Lung (tissue), 12 donors: ENCODE measurements around the gene B4GALT6. TPM values are rescaled to one million over a fixed set of nuclear protein-coding genes. Genes with fewer than 3 reads are reported as not detected.

Experiments
- ATAC-seq: fragments of 200-7000 bp; cut with Tn5 transposase; one replicate; pipeline ENCODE4 v1.9.1; 2020; ENCODE audit warnings: moderate number of reproducible peaks; ENCODE audit not compliant: insufficient read depth, low FRiP score
- DNase-seq, 3 donors: peaks; one replicate each; pipeline ENCODE4 v3.0.0-alpha.2; 2013 to 2017
- H3K27ac ChIP-seq, 2 donors: one replicate each; pipeline ENCODE4 v1.5.1; 2013; ENCODE audit warnings: mild to moderate bottlenecking in 2 of 2, moderate library complexity in 2 of 2, control low read depth in 1 of 2, inconsistent platforms in 1 of 2, low read depth in 1 of 2, low read length in 1 of 2
- H3K27me3 ChIP-seq, 3 donors: one replicate each; pipeline ENCODE4 v1.5.1; 2013; ENCODE audit warnings: low read length in 2 of 3; ENCODE audit not compliant: control insufficient read depth in 3 of 3, insufficient read depth in 3 of 3
- H3K36me3 ChIP-seq, 4 donors: one replicate each; pipeline ENCODE4 v1.5.1; 2013; ENCODE audit warnings: low read length in 4 of 4, mild to moderate bottlenecking in 1 of 4, moderate library complexity in 1 of 4; ENCODE audit not compliant: control insufficient read depth in 4 of 4, insufficient read depth in 4 of 4
- H3K4me1 ChIP-seq, 5 donors: one replicate each; pipeline ENCODE4 v1.5.1; 2013; ENCODE audit warnings: low read length in 5 of 5, mild to moderate bottlenecking in 2 of 5, moderate library complexity in 1 of 5; ENCODE audit not compliant: control insufficient read depth in 5 of 5, insufficient read depth in 5 of 5
- H3K4me3 ChIP-seq: one replicate; pipeline ENCODE4 v1.5.1; 2013; ENCODE audit warnings: mild to moderate bottlenecking, control low read depth, moderate library complexity
- H3K9ac ChIP-seq, 2 donors: one replicate each; pipeline ENCODE4 v1.5.1; 2013; ENCODE audit warnings: low read length in 2 of 2, control low read depth in 1 of 2; ENCODE audit not compliant: insufficient read depth in 1 of 2
- H3K9me3 ChIP-seq, 4 donors: one replicate each; pipeline ENCODE4 v1.5.1; 2013; ENCODE audit warnings: low read length in 3 of 4, mild to moderate bottlenecking in 1 of 4, moderate library complexity in 1 of 4; ENCODE audit not compliant: control insufficient read depth in 4 of 4, insufficient read depth in 3 of 4
- CTCF ChIP-seq: IDR thresholded peaks from 2 replicates; pipeline ENCODE4 v1.5.1; 2012; ENCODE audit warnings: mild to moderate bottlenecking; ENCODE audit errors: control extremely low read depth, extremely low read depth
- WGBS, 2 donors: extraction: QIAGEN DNeasy Blood & Tissue Kit; methylation state at CpG; one replicate each; pipeline ENCODE4 v1.1.7; 2013; 5-methylcytosine and 5-hydroxymethylcytosine counted together
- polyA plus RNA-seq, 2 donors: library from polyadenylated mRNA; stranded (reverse); fragments of 200-250 nt; gene quantifications; one replicate each; pipeline ENCODE4 v1.2.1, GENCODE V29; 2013
- total RNA-seq, 2 donors: library from RNA; depleted of rRNA in 1 of 2; stranded (reverse); fragments of >200 nt in 1 of 2; gene quantifications; one replicate each; pipeline ENCODE4 v1.2.1, GENCODE V29; 2014 to 2021
- donor health status: control.
- donor health status: control.
- donor health status: Bipolar disorder and iron deficiency.
- donor health status: healthy.
- donor health status: DM: yes; HTN: yes; CAD: no.

The B4GALT6 gene
- total and polyA plus RNA-seq, 4 donors: 0.86 to 7.5 (median 3.0) TPM

- no peak for TF ChIP-seq CTCF
- no peaks in the 10 kb centered on the region for H3K9me3 ChIP-seq
- no peak overlapping the region for H3K9ac ChIP-seq
- H3K36me3 ChIP-seq: no peaks in the 10 kb centered on the region
- WGBS, 2 donors: 89 to 91% methylated on average over 5 of the region's 5 CpGs
- no peak overlapping the region for H3K4me3 ChIP-seq
- no peak for ATAC-seq
- H3K27me3 ChIP-seq: no peaks in the 10 kb centered on the region
- H3K27ac ChIP-seq: no peak overlapping the region
- peaks cover 0 to 2% (median 0%) of the 10 kb centered on the region in 5 donors for H3K4me1 ChIP-seq
- DNase-seq: no peak
Measured at GRCh38 chr18:31583185-31583854, 101.1 kb downstream of the B4GALT6 start.

- ATAC-seq (peak; percentile 53), DNase-seq (peak in 1 of 3 donors; percentile 18)
- peaks cover 0 to 2% (median 0%) of the 10 kb centered on the region in 5 donors for H3K4me1 ChIP-seq
- TF ChIP-seq CTCF: no peak
- no peak overlapping the region for H3K4me3 ChIP-seq
- no peaks in the 10 kb centered on the region for H3K36me3 ChIP-seq
- WGBS, 2 donors: 22 to 36% methylated on average over 4 of the region's 4 CpGs
- no peaks in the 10 kb centered on the region for H3K27me3 ChIP-seq
- H3K9me3 ChIP-seq: peaks cover 0 to 2% (median 0%) of the 10 kb centered on the region in 4 donors
- no peak overlapping the region for H3K9ac ChIP-seq
- H3K27ac ChIP-seq: no peak overlapping the region
Measured at GRCh38 chr18:31581498-31582197, 102.7 kb downstream of the B4GALT6 start.

GRCh38 chr18:31579375-31579774 lies 105.0 kb downstream of the B4GALT6 start:
- no peak for TF ChIP-seq CTCF
- Histone ChIP-seq H3K27ac (no peak overlapping the region), H3K4me3 (no peak overlapping the region), H3K9me3 (peaks cover 0 to 2% (median 0%) of the 10 kb centered on the region in 4 donors), H3K4me1 (peaks cover 0 to 2% (median 0%) of the 10 kb centered on the region in 5 donors), H3K36me3 (no peaks in the 10 kb centered on the region), H3K9ac (no peak overlapping the region), H3K27me3 (no peaks in the 10 kb centered on the region)
- no peak for ATAC-seq
- DNase-seq: no peak
- 85 to 89% methylated on average over 2 of the region's 2 CpGs for WGBS, 2 donors
